ENCODE results near the gene TK1.
"Not testable (repeated sequence)": the region's sequence is repeated elsewhere in the genome, so short reads cannot be mapped to it uniquely, and the experiment has no call there.

TK1 gene

GRCh38 chr17:78186692-78187595 is at the start of gene TK1, which contains the start of gene AFMID:
TK1 (minus strand) TSS chr17:78187052; CDS start chr17:78186994, 58 bp downstream.
AFMID (plus strand) TSS chr17:78187362; CDS start chr17:78187371, 9 bp downstream.
- peak; percentile 92 for DNase-seq

- no peak for DNase-seq
Measured at GRCh38 chr17:78235885-78236284, 49.0 kb upstream of the TK1 start.

GRCh38 chr17:78235022-78235421 is 48.2 kb upstream of the TK1 start:
- not testable (repeated sequence) for DNase-seq

- DNase-seq: no peak
Measured at GRCh38 chr17:78234261-78234865, 47.5 kb upstream of the TK1 start.

GRCh38 chr17:78233678-78234077 is 46.8 kb upstream of the TK1 start:
- no peak for DNase-seq

- no peak for DNase-seq
Measured at GRCh38 chr17:78232859-78233173, 46.0 kb upstream of the TK1 start.

- no peak for DNase-seq
Measured at GRCh38 chr17:78231991-78232858, 45.4 kb upstream of the TK1 start.

GRCh38 chr17:78230996-78231935 is 44.4 kb upstream of the TK1 start, which contains the start of gene TMEM235:
TMEM235 (plus strand) TSS chr17:78231631; CDS start chr17:78232024, 393 bp downstream.
- DNase-seq: no peak

GRCh38 chr17:78230252-78230962 is 43.6 kb upstream of the TK1 start:
- DNase-seq: no peak

- DNase-seq: no peak
Measured at GRCh38 chr17:78228176-78228575, 41.3 kb upstream of the TK1 start.

- DNase-seq: no peak
Measured at GRCh38 chr17:78227455-78227916, 40.6 kb upstream of the TK1 start.

GRCh38 chr17:78226759-78227454 is 40.1 kb upstream of the TK1 start:
- DNase-seq: no peak

- DNase-seq: no peak
Measured at GRCh38 chr17:78226055-78226758, 39.4 kb upstream of the TK1 start.

GRCh38 chr17:78225088-78225865 is 38.4 kb upstream of the TK1 start:
- no peak for DNase-seq

- no peak for DNase-seq
Measured at GRCh38 chr17:78224231-78225087, 37.6 kb upstream of the TK1 start.

- DNase-seq: no peak
Measured at GRCh38 chr17:78223765-78224164, 36.9 kb upstream of the TK1 start.

GRCh38 chr17:78223061-78223460 is 36.2 kb upstream of the TK1 start:
- no peak for DNase-seq
